Ishikawa (cell line): Measurements from ENCODE around the gene ATF3.

Experiments
- TAF1 ChIP-seq: IDR thresholded peaks from 2 replicates; pipeline ENCODE4 v1.6.1; 2012; ENCODE audit warnings: low read depth, mild to moderate bottlenecking
- YY1 ChIP-seq: IDR thresholded peaks from 2 replicates; pipeline ENCODE4 v1.6.1; 2012; ENCODE audit warnings: low read depth
- TF ChIP-seq, protein P1 (sequence below): IDR thresholded peaks from 2 replicates; pipeline ENCODE4 v1.6.1; 2012

DNA sequence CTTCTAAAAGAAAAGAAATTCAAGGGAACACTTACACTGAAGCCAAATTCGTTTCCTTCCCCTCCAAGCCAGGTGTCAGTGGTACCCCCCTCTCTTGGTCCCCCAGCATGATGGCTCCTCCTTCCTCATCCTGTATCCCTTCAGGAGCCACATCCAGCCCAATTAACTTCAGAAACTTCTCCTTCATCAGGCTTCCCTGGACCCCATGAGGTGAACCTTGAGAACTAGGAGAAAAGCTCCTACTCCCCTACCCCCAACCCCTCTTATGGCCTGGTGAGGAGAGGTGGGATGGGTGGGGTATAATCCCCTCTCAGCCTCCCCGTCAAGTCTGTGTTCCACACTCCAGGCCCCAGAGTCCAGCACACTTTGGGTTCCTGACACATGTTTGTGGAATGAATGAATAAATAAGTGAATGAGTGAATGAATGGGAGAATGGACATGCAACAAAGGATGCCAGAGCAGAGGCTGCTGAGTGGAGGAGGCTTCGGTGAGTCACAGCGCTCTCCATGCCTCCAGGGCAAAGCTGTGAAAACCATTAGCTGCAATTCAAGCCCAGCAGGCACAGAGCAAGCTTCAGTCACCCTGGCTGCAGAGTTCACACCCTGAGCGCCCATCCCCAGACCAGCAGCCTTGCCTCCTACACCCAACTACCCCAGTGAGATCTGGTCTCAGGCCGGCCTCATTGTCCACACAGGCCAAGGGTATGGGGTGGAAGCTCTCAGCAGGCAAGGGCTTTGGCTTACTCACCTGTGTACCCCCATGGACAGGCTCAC lies 47.3 kb downstream of the ATF3 start:
- no peak for TF ChIP-seq TAF1
- no peak for TF ChIP-seq YY1
- TF ChIP-seq, protein P1, sequence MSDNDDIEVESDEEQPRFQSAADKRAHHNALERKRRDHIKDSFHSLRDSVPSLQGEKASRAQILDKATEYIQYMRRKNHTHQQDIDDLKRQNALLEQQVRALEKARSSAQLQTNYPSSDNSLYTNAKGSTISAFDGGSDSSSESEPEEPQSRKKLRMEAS = no peak
